HEK293 (cell line): ENCODE results near the gene GPR82.

Experiments
- KLF9 ChIP-seq: fragments of 450-650 bp; formaldehyde crosslinking; IDR thresholded peaks from 2 replicates; pipeline ENCODE4 v1.5.1; 2016; ENCODE audit warnings: missing biosample characterization, missing genetic modification characterization, low read depth
- MEIS1 ChIP-seq: sonication (generic); formaldehyde crosslinking; IDR thresholded peaks from 2 replicates; pipeline ENCODE4 v1.8.1; 2022; ENCODE audit warnings: missing genetic modification reagents, mild to moderate bottlenecking, borderline replicate concordance
- OVOL3 ChIP-seq: fragments of 450-650 bp; formaldehyde crosslinking; IDR thresholded peaks from 2 replicates; pipeline ENCODE4 v1.5.1; 2016; ENCODE audit warnings: missing biosample characterization, missing genetic modification characterization
- SP2 ChIP-seq: fragments of 450-650 bp; formaldehyde crosslinking; IDR thresholded peaks from 2 replicates; pipeline ENCODE4 v1.5.1; 2016; ENCODE audit warnings: missing biosample characterization, missing genetic modification characterization
- ZFP3 ChIP-seq: fragments of 450-650 bp; formaldehyde crosslinking; IDR thresholded peaks from 2 replicates; pipeline ENCODE4 v1.5.1; 2016; ENCODE audit warnings: low read depth, missing biosample characterization, missing genetic modification characterization
- ZNF175 ChIP-seq: fragments of 450-650 bp; formaldehyde crosslinking; IDR thresholded peaks from 2 replicates; pipeline ENCODE4 v1.5.1; 2016; ENCODE audit warnings: missing biosample characterization, missing genetic modification characterization
- ZNF302 ChIP-seq: fragments of 450-650 bp; formaldehyde crosslinking; IDR thresholded peaks from 2 replicates; pipeline ENCODE4 v1.5.1; 2016; ENCODE audit warnings: missing biosample characterization, missing genetic modification characterization, low read depth
- ZNF768 ChIP-seq: fragments of 450-650 bp; formaldehyde crosslinking; IDR thresholded peaks from 2 replicates; pipeline ENCODE4 v1.5.1; 2018; ENCODE audit warnings: missing biosample characterization, mild to moderate bottlenecking, missing genetic modification characterization
- TF ChIP-seq, protein P1 (sequence below): fragments of 450-650 bp; formaldehyde crosslinking; IDR thresholded peaks from 2 replicates; pipeline ENCODE4 v1.5.1; 2016; ENCODE audit warnings: missing biosample characterization, missing genetic modification characterization

DNA sequence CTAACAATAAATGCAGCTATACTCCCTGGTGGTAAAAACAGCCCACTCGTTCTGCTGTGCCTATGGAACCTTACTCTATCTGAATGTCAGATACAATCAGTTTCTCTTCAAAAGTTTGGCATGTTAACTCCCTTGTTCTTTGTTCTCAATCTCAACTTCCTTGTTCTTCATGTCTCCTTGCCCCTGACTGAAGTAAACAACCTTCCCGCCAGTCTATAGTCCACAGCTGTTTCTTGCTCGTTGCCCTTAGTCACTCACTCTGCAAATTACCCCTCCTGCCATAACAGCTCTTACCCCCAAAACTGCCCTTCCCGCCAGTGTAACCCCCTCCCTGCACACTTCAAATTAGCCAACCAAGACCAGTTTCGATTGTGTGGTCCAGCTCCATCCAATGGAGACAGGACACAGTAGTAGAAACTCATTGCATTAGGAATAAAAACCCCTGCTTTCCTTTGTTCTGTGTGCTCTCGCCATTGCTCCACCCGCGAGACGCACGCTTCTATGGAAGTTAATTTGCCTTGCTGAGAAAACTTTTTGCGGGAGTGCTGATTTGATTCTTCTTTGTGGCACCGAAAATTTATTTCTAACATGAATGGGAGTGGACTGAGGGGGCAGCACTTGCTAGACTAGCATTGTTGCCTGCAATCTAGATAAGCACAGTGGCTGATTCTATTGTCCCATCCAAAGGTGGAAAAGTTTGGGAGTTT is 7.1 kb upstream of the GPR82 start:
- TF ChIP-seq, protein P1, sequence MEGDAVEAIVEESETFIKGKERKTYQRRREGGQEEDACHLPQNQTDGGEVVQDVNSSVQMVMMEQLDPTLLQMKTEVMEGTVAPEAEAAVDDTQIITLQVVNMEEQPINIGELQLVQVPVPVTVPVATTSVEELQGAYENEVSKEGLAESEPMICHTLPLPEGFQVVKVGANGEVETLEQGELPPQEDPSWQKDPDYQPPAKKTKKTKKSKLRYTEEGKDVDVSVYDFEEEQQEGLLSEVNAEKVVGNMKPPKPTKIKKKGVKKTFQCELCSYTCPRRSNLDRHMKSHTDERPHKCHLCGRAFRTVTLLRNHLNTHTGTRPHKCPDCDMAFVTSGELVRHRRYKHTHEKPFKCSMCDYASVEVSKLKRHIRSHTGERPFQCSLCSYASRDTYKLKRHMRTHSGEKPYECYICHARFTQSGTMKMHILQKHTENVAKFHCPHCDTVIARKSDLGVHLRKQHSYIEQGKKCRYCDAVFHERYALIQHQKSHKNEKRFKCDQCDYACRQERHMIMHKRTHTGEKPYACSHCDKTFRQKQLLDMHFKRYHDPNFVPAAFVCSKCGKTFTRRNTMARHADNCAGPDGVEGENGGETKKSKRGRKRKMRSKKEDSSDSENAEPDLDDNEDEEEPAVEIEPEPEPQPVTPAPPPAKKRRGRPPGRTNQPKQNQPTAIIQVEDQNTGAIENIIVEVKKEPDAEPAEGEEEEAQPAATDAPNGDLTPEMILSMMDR (tag by site-specific recombination): no peak
- TF ChIP-seq SP2 (tag by site-specific recombination) (no peak), ZNF768 (tag by site-specific recombination) (no peak), ZFP3 (tag by site-specific recombination) (no peak), KLF9 (no peak), ZNF302 (no peak), ZNF175 (tag by site-specific recombination) (no peak), MEIS1 (CRISPR knock-in tag) (no peak), OVOL3 (no peak)
